Activated CD4-positive, alpha-beta T cell treated with anti-CD3 and anti-CD28 coated beads for 36 hours (primary cell): Measurements from ENCODE around the gene SNX13. TPM values are rescaled to one million over a fixed set of nuclear protein-coding genes. Genes with fewer than 3 reads are reported as not detected.
A peak's percentile ranks its signal among the peaks of the same experiment; 100 is the strongest.

Source experiments
- ATAC-seq: fragments of 200-7000 bp; cut with Tn5 transposase; one replicate; pipeline ENCODE4 v1.10.0; 2021; ENCODE audit warnings: mild to moderate bottlenecking, moderate library complexity
- CTCF ChIA-PET: fragments of 350-600 bp; sonication (Branson Sonifier 250); formaldehyde crosslinking; loops from one replicate; lab custom pipeline; 2021; ENCODE audit warnings: antibody characterized with exemption; lab: Charles Lee
- POLR2A ChIA-PET: fragments of 350-600 bp; sonication (Branson Sonifier 250); formaldehyde crosslinking; loops from one replicate; lab custom pipeline; 2021; ENCODE audit warnings: antibody characterized with exemption, inconsistent platforms; lab: Charles Lee
- DNase-seq: peaks from one replicate; pipeline ENCODE4 v3.0.0-alpha.2; 2020
- H3K27ac Mint-ChIP-seq: one replicate; pipeline ENCODE4 v1.8.0; 2021; ENCODE audit warnings: mixed read lengths
- H3K27me3 Mint-ChIP-seq: one replicate; pipeline ENCODE4 v1.8.0; 2021; ENCODE audit warnings: mixed read lengths
- H3K36me3 Mint-ChIP-seq: one replicate; pipeline ENCODE4 v1.8.0; 2021; ENCODE audit warnings: low read depth, mixed read lengths
- H3K4me1 Mint-ChIP-seq: one replicate; pipeline ENCODE4 v1.8.0; 2021; ENCODE audit warnings: mixed read lengths
- H3K4me3 Mint-ChIP-seq: one replicate; pipeline ENCODE4 v1.8.0; 2021; ENCODE audit warnings: mild to moderate bottlenecking, moderate library complexity, mixed read lengths
- H3K9me3 Mint-ChIP-seq: one replicate; pipeline ENCODE4 v1.8.0; 2021; ENCODE audit warnings: low read depth, mixed read lengths
- intact Hi-C, 2 experiments: fragments of 100-400 bp; cut with DNase I in 1 of 2; cut with micrococcal nuclease in 1 of 2; formaldehyde crosslinking; loops; one replicate each; pipeline versions ENCODE4 v1.14.2 to v1.15.1; 2022 to 2024; cut with DNase I, micrococcal nuclease
- total RNA-seq, 2 experiments: library from RNA; stranded (reverse); gene quantifications; one replicate each; pipeline ENCODE4 v1.2.3, GENCODE V29; 2021

Gene SNX13
- total RNA-seq, 2 experiments from 2014 or later, result 23.9 to 25.5 TPM

DNA sequence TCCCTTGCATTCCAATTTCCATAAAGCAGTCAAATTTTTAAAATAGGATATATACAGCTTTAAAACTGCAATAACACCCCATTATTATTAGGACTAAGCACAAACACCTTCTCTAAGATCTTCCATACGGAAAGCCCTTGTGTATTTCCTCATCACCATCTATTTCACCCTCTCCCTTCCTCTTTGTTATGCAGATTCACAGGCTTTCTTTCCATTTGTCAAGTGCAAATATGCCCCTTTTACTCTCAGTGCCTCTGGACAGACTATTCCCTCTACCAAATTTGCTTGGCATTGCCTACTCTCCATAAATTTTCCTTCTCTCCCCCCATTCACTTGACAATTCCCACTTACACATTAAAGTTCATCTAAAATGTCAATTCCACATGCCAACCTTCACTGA is 61.7 kb downstream of the SNX13 start:
- Mint-ChIP-seq H3K9me3 (no peaks in the 10 kb centered on the region), H3K36me3 (peaks cover 15% of the 10 kb centered on the region), H3K27ac (no peak overlapping the region), H3K4me1 (no peaks in the 10 kb centered on the region), H3K27me3 (no peaks in the 10 kb centered on the region), H3K4me3 (no peak overlapping the region)
- ATAC-seq (no peak), DNase-seq (no peak)
- CTCF ChIA-PET, result no interaction called here
- intact Hi-C loops, result no loop called here
- POLR2A ChIA-PET, result no interaction called here

DNA sequence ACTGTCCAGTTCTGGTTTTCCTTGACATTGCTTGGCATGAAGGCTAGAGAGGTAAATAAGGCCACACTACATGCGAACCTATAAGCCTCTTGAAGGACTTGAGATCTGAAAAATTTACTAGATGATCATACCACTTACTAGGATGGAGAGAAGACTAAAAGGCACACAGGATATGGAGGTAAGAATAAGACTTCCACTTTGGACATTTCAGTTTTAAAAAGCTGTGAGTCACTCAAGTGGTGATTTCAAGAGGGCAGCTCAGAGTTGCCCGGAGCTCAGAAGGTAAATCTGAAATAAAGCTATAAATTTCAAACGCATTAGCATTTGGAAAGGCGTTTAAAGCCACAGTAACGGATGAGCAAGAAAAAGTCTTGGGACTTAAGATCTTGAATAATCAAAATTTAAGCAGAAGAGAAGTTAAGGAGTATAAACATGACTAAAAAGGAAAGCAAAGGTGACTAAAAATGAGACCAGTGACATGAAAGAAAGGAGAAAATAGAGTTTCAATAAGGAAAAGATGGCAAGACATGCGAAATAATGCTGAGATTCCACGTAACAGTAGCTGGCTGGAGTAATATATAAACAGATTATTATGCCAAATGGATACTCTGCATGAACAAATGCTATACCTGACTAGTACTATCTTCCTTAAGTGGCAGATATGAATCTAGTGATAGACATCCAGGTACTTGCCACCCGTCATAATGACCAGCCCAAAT is 68.3 kb downstream of the SNX13 start:
- H3K4me3 Mint-ChIP-seq, result no peak overlapping the region
- DNase-seq (no peak), ATAC-seq (peak; percentile 58)
- no peaks in the 10 kb centered on the region for H3K27me3 Mint-ChIP-seq
- ChIA-PET POLR2A (no interaction called here), CTCF (no interaction called here)
- intact Hi-C loops, result loop anchor here in 1 of 2 experiments (5.0 kb wide), 1 partner anchor 65 kb away; no protein-coding TSS in a partner anchor
- peaks cover 33% of the 10 kb centered on the region for H3K36me3 Mint-ChIP-seq
- no peak overlapping the region for H3K27ac Mint-ChIP-seq
- H3K9me3 Mint-ChIP-seq, result no peaks in the 10 kb centered on the region
- peaks cover 15% of the 10 kb centered on the region for H3K4me1 Mint-ChIP-seq

DNA sequence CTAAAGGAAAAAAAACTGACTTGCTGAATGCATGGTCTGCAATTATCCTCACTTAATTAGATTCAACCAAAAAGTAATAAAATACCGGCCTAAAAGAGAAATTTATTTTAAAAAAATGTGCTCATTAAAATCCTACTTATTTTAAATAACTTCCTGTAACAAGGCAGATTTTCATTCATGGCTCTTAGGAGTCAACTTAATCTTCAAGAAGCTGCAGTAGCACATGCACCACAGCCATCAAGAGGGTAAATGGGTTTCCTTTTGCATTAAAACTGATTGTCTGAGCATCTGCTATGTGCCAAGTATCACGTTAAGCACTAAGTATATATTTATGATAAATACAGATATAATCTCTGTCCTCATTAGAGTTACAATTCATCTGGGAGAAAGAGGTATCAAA is 69.9 kb downstream of the SNX13 start:
- Mint-ChIP-seq H3K4me1 (peaks cover 15% of the 10 kb centered on the region), H3K27ac (no peak overlapping the region), H3K36me3 (peaks cover 44% of the 10 kb centered on the region), H3K4me3 (no peak overlapping the region), H3K27me3 (no peaks in the 10 kb centered on the region), H3K9me3 (peaks cover 2% of the 10 kb centered on the region)
- DNase-seq, result no peak
- intact Hi-C loops, result loop anchor here in 1 of 2 experiments (5.0 kb wide), 1 partner anchor 67 kb away; no protein-coding TSS in a partner anchor
- ATAC-seq, result no peak
- ChIA-PET POLR2A (no interaction called here), CTCF (interaction anchor here (0.7 kb wide), 1 partner anchor 773 kb away, joined by 3 read pairs; no protein-coding TSS in a partner anchor)

DNA sequence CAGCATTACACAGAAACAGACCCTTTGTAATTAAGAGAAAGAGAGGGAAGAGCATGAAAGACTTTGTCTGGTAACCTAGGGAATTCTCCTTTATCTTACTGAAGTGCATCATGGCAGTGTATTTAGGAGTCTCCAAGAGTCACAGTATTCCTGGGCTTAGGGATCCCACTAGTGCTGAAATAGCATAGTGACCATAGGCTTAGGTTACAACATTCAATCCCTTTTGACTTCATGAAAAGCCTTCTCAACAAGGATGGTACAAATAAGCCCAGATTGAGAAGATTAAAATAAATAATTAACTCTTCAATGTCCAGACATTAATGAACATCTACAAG is 76.5 kb downstream of the SNX13 start:
- Mint-ChIP-seq H3K27me3 (no peaks in the 10 kb centered on the region), H3K9me3 (peaks cover 4% of the 10 kb centered on the region), H3K4me3 (no peak overlapping the region), H3K36me3 (peaks cover 63% of the 10 kb centered on the region), H3K27ac (no peak overlapping the region), H3K4me1 (peaks cover 8% of the 10 kb centered on the region)
- ChIA-PET CTCF (interaction anchor here (0.7 kb wide), 1 partner anchor 29 kb away, joined by 3 read pairs; no protein-coding TSS in a partner anchor), POLR2A (no interaction called here)
- ATAC-seq, result no peak
- no peak for DNase-seq
- intact Hi-C loops, result no loop called here

DNA sequence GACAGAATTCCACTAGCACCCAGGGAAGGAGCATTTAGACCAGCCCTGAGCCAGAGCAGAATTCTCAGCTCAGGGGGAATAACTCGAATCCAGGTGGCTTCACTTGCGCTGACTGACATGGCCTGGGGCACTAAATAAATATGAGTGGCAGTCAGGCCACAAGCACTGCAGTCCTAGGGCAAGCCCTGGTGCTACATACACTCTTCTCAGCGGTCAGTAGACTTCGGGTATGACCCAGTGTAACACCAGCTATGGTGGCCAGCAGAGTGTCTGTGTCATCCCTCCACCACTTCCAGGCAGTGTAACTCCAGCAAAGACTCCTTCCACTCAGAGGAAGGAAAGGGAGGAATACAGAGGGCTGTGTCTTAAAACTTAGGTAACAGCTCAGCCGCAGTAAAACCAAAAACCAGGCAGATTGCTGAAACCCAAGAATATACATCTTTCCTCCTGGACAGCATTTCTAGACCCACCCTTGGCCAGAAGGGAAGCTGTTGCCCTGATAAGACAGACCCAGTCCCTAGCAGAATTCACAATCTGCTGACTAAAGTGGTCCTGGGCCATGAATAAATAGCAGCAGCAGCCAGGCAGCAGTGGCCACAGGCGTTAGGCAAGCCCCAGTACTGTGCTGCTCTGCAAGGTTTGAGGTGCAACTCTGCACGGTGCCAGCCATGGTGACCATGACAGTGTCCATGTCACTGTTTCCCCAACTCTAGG is 77.0 kb downstream of the SNX13 start:
- no peak for ATAC-seq

DNA sequence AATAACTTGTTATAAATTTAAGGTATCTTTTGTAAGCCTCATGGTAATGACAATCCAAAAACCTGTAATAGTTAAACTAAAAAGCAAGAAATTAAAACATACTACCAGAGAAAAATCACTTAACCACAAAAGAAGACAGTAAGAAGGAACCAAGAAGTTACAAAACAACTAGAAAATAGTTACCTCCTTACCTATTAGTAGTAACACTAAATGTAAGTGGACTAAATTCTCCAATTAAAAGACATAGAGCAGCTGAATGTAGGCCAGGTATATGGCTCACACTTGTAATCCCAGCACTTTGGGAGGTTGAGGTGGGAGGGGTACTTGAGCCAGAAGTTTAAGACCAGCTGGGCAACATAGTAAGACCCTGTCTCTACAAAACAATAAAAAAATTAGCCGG is 84.0 kb downstream of the SNX13 start:
- CTCF ChIA-PET, result no interaction called here
- ATAC-seq (no peak), DNase-seq (no peak)
- POLR2A ChIA-PET, result no interaction called here
- peaks cover 6% of the 10 kb centered on the region for H3K9me3 Mint-ChIP-seq
- no peaks in the 10 kb centered on the region for H3K27me3 Mint-ChIP-seq
- H3K4me3 Mint-ChIP-seq, result no peak overlapping the region
- no peak overlapping the region for H3K27ac Mint-ChIP-seq
- peaks cover 29% of the 10 kb centered on the region for H3K4me1 Mint-ChIP-seq
- H3K36me3 Mint-ChIP-seq, result peaks cover 60% of the 10 kb centered on the region
- intact Hi-C loops, result loop anchor here in 1 of 2 experiments (5.0 kb wide), 1 partner anchor 76 kb away; no protein-coding TSS in a partner anchor

More for the DNA sequence above, 77.0 kb downstream of the SNX13 start:
- Mint-ChIP-seq H3K4me1 (peaks cover 8% of the 10 kb centered on the region), H3K27me3 (no peaks in the 10 kb centered on the region), H3K36me3 (peaks cover 65% of the 10 kb centered on the region), H3K27ac (no peak overlapping the region), H3K4me3 (no peak overlapping the region), H3K9me3 (peaks cover 4% of the 10 kb centered on the region)
- intact Hi-C loops, result no loop called here
- POLR2A ChIA-PET, result no interaction called here
- DNase-seq, result no peak
- CTCF ChIA-PET, result no interaction called here

DNA sequence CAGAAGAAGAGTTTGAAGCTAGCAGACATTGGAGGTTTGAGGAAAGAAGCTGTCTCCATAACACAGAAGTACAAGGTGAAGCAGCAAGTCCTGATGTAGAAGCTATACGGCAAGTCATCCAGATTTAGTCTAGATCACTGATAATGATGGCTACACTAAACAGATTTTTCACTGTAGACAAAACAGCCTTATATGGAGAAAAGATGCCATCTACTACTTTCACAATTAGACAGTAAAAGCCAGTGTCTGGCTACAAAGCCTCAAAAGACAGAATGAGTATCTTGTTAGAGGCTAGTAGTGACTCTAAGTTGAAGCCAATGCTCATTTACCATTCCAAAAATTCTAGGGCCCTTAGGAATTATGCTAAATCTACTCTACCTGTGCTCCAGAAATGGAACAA is 85.1 kb downstream of the SNX13 start:
- Mint-ChIP-seq H3K27me3 (no peaks in the 10 kb centered on the region), H3K36me3 (peaks cover 56% of the 10 kb centered on the region), H3K9me3 (peaks cover 6% of the 10 kb centered on the region), H3K4me3 (no peak overlapping the region), H3K27ac (no peak overlapping the region), H3K4me1 (peaks cover 29% of the 10 kb centered on the region)
- intact Hi-C loops, result loop anchor here in 1 of 2 experiments (5.0 kb wide), 1 partner anchor 77 kb away; no protein-coding TSS in a partner anchor
- CTCF ChIA-PET, result interaction anchor here (0.6 kb wide), 1 partner anchor 36 kb away, joined by 3 read pairs; no protein-coding TSS in a partner anchor
- ATAC-seq, result peak; percentile 64
- POLR2A ChIA-PET, result no interaction called here
- DNase-seq, result no peak

DNA sequence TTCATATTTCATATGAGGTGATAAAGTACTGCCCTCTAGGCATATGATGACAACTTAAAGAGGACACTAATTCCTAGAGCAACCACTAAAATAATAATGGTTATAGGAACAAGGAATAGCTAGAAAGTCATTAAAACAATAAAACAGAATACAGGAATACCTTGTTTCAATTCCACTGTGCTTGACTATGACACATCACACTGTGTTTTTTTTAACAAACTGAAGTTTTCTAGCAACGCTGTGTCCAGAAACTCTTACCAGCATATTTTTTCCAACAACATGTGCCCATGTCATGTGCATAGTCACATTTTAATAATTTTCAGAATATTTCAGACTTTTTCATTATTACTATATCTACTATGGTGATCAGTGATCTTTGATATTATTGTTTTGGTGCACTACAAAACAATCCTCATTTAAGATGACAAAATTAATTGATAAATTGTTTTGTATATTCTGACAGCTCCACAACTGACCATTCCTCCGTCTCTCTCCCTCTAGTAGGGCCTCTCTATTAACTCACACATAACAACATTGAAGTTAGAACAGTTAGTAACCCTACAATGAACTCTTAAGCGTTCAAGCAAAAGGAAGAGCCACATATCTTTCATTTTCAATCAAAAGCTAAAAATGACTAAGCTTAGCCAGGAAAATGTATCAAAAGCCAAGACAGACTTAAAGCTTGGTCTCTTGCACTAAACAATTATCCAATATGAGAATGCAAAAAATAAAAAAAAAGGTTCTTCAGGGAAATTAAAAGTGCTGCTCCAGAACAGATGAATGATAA is 85.8 kb downstream of the SNX13 start:
- DNase-seq (no peak), ATAC-seq (peak; percentile 78)
- Mint-ChIP-seq H3K4me3 (no peak overlapping the region), H3K36me3 (peaks cover 54% of the 10 kb centered on the region), H3K27me3 (no peaks in the 10 kb centered on the region), H3K4me1 (peaks cover 26% of the 10 kb centered on the region), H3K9me3 (peaks cover 6% of the 10 kb centered on the region), H3K27ac (no peak overlapping the region)
- intact Hi-C loops, result loop anchor here in 1 of 2 experiments (5.0 kb wide), 1 partner anchor 78 kb away; no protein-coding TSS in a partner anchor
- ChIA-PET CTCF (interaction anchor here (0.6 kb wide), 1 partner anchor 35 kb away, joined by 3 read pairs; no protein-coding TSS in a partner anchor), POLR2A (no interaction called here)

DNA sequence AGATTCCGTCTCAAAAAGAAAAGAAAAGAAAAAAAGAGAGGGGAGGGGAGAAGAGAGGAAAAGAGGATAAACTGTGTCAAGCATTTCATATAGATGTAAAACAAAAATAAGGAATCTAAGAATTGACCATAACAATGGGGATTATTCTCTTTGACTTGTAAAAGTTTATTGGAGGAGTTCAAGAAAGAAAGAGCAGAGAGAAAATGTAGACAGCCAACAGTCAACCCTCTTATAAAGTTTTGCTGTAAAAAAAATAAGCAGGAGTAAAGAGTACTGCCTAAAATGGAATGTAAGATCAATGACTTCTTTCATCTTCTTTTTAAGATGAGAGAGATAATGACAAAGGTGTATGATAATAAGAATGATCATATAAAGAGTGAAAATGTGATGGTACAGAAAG is 87.9 kb downstream of the SNX13 start:
- Mint-ChIP-seq H3K4me3 (no peak overlapping the region), H3K36me3 (peaks cover 54% of the 10 kb centered on the region), H3K27ac (no peak overlapping the region), H3K27me3 (no peaks in the 10 kb centered on the region), H3K9me3 (peaks cover 6% of the 10 kb centered on the region), H3K4me1 (peaks cover 23% of the 10 kb centered on the region)
- intact Hi-C loops, result no loop called here
- ATAC-seq (no peak), DNase-seq (no peak)
- POLR2A ChIA-PET, result interaction anchor here (0.9 kb wide), 1 partner anchor 436 kb away, joined by 3 read pairs; no protein-coding TSS in a partner anchor
- CTCF ChIA-PET, result no interaction called here

DNA sequence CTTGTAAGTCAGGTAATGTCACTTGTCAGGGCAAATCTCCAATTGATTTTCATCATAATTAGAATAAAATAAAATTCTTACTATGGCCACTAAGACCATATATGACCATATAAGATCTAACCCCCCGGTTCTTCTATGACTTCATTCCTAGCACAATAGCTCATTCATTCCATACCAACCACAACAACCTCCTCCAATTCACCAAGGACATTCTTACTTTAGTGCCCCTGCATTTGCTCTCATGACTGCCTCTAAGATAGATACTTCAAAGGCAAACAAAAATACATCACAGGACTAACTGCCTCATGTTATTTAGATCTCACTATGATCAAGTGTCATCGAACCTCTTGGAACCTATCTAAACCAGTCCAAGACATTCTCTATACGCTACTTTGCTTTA is 90.8 kb downstream of the SNX13 start:
- intact Hi-C loops, result no loop called here
- ATAC-seq (no peak), DNase-seq (no peak)
- Mint-ChIP-seq H3K36me3 (peaks cover 42% of the 10 kb centered on the region), H3K27ac (no peak overlapping the region), H3K4me1 (peaks cover 16% of the 10 kb centered on the region), H3K9me3 (no peaks in the 10 kb centered on the region), H3K27me3 (no peaks in the 10 kb centered on the region), H3K4me3 (no peak overlapping the region)
- ChIA-PET CTCF (no interaction called here), POLR2A (no interaction called here)

DNA sequence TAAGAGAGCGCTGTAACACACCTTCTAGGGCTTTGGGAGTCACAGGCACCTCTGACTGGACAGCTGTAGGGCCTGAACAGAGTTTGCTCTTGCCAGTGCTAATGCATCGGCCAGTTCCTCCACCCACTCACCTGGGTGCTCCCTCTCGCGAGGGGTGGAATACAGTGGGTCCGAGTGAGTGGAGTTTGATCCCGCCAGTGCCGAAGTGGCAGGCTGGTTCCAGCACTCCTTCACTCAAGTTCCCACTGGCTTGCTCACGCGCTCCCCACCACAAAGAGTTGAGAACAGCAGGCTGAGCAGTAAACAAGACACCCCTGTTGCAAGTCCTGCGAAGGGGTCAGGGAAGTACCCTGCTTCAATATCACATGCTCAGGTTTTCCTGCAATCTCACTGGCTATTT is 91.8 kb downstream of the SNX13 start:
- H3K36me3 Mint-ChIP-seq, result peaks cover 50% of the 10 kb centered on the region
- ATAC-seq (no peak), DNase-seq (no peak)
- H3K27me3 Mint-ChIP-seq, result no peaks in the 10 kb centered on the region
- intact Hi-C loops, result no loop called here
- H3K4me3 Mint-ChIP-seq, result no peak overlapping the region
- CTCF ChIA-PET, result no interaction called here
- no peaks in the 10 kb centered on the region for H3K9me3 Mint-ChIP-seq
- POLR2A ChIA-PET, result no interaction called here
- peaks cover 24% of the 10 kb centered on the region for H3K4me1 Mint-ChIP-seq
- H3K27ac Mint-ChIP-seq, result no peak overlapping the region
